ENCODE results near the gene MAP3K4.
"Not testable (repeated sequence)": the region's sequence is repeated elsewhere in the genome, so short reads cannot be mapped to it uniquely, and the experiment has no call there.

MAP3K4 gene

DNA sequence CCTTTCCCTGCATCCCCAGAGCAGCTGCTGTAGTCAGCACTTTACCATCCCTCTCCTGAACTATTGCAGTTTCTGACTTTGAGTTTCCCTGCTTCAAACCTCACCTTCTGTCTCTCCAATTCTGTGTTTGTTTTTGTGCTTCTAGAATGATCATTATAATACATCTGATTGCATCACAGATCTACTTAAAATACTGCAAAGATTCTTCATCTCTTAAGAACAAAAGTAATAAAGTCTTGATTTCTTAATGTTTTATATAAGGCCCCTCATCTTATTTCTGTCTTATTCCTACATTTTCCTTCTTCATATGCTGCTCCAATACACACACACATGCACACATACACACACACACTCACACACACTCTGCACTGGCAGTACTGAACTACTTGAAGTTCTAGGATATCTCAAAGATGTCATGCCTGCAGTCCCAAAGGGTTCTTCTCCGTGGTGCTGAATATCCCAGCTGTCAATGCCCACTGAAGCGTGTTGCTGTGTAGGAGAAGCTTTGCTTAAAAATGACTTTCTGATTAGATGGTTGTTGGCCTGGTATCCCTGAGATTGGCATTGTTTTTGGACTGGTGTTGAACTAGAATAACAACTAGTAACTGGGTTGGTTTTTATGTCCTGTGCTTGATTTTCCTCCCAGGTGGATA is 97.2 kb downstream of the MAP3K4 start:
- DNase-seq (ENCODE audit: low spot score) = no peak

DNA sequence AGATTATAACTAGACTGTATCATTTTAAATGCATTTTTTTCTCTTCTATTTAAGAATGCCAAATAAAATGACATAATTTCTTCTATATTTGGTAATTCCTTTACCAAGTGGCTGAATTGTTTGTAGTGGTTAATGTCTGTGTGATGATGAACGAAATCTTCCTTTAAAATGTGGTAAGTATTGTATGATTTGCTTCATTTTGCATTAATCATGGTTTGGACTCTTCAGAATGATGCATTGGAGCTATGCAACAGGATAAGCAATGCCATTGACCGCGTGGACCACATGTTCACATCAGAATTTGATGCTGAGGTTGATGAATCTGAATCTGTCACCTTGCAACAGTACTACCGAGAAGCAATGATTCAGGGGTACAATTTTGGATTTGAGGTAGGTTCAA is 99.6 kb downstream of the MAP3K4 start:
- DNase-seq (ENCODE audit: low spot score) = no peak

- DNase-seq (ENCODE audit: low spot score) = peak; percentile 21
These were observed 100.6 kb downstream of the MAP3K4 start for GRCh38 chr6:161091972-161092701.

DNA sequence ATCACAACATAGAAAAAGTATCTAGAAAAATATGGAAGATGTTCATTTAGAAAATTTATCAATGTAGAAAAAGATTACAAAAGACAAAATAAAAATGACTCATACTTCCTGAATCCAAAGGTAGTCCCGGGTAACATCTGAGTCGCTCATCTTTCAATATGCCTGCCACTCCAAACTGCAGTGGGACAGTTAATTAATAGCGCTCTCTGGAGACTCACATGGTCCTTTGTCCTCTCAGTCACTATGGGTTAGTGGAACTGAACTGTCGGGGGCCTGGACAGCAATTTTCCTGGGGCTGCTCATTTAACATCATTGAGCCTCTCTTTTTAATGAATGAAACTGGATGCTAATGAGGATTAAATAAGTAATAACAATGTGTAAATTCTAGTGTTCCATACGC is 103.4 kb downstream of the MAP3K4 start:
- no peak for DNase-seq (ENCODE audit: low spot score)

DNA sequence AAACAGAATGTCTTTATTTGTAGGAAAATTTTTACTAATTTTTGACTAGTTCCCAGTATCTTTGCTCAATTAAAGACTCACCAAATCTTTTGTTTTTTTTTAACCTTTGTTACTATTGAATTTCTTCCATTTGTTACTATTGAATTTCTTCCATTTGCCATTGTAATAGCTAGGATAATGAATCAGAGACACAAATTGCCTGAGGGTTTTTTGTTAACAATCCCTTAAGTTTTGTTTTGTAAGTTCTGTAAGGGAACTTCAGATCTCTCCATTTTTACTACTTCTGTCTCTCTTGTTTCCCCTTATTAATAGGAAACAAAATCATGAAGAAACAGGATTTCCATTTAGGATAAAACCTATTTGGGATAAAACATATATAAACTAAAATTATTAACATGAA is 104.3 kb downstream of the MAP3K4 start:
- no peak for DNase-seq (ENCODE audit: low spot score)

GRCh38 chr6:161100072-161100471 is 108.5 kb downstream of the MAP3K4 start:
- no peak for DNase-seq (ENCODE audit: low spot score)

DNA sequence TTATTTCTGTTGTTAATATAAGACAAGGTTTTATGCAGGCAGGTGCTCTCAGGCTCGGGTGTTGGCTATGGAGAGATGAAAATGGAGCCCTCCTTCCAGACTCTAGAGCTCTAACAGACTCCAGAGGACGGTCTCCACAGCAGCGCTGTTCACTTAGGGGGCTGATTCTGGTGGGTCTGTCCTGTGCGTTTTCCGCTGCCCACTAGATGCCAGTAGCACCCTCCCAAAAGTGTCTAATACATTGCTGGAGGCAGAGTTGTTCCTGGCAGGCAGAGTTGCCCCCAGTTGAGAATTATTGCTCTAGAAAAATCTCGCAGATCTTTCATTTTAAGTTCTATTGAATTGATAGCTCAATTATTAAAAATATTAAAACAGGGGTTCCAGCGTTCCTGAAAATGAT is 109.9 kb downstream of the MAP3K4 start:
- no peak for DNase-seq (ENCODE audit: low spot score)

DNA sequence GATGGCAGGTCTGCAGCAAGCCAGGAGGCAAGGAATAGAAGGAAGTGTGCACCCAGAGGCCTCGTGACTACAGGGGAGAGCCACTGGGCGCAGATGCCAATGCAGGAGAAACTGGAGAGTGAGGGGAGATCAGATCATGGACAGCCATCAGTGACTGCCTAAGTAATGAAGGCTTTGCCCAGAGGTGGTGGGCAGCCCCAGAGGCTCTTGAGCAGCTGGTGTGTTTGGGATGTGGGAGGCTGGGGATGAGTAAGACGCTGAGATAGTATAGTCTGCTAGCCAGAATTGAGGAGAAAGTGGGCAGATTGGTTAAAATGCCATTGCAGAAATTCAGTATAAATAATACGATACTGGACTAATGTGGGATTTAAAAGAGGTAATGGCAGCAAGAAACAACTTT is 111.9 kb downstream of the MAP3K4 start:
- DNase-seq (ENCODE audit: low spot score) = no peak

- no peak for DNase-seq (ENCODE audit: low spot score)
These were observed 113.4 kb downstream of the MAP3K4 start for GRCh38 chr6:161104966-161105365.

DNA sequence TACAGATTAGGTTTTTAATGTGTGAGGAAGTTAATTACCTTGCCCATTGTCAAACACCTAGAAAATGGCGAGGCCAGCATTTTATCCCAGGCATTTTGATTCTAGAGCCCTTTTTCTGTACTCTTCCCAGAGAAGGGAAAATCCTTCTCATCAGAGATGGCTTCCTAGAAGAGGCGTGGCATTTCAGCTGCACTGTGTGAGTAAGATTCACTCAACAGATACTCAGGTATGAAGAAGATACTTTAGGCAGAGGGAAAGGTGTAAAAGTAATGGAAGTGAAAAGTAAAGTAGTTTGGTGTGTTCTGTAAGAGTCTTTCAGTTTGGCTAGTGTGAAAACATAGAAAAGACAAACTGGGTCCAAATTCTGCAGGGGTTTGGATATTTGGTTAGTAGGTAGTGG is 113.8 kb downstream of the MAP3K4 start:
- no peak for DNase-seq (ENCODE audit: low spot score)

GRCh38 chr6:161107779-161108730 is 116.5 kb downstream of the MAP3K4 start:
- no peak for DNase-seq (ENCODE audit: low spot score)

GRCh38 chr6:161108916-161109315 is 117.3 kb downstream of the MAP3K4 start:
- DNase-seq (ENCODE audit: low spot score) = no peak

DNA sequence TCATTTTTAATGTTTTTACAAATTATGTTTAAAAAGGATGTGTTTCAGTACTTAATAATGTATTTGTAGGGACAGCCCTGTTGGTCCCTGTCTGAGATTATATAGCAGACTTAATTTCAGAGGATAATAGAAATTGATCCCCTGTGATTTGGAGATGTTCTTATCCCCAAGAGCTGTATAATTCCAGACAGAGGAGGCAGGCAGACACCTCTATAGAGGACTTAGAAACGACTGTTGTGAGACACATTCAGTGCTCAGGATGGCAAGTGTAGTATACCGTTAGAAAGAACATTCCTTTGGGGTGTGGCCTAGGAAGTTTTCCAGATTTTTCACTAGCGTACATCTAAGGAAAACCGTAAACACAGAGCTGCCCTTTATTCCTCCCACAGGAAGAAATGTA is 117.8 kb downstream of the MAP3K4 start:
- no peak for DNase-seq (ENCODE audit: low spot score)

- no peak for DNase-seq (ENCODE audit: low spot score)
These were observed 118.6 kb downstream of the MAP3K4 start for GRCh38 chr6:161110028-161110779.

DNA sequence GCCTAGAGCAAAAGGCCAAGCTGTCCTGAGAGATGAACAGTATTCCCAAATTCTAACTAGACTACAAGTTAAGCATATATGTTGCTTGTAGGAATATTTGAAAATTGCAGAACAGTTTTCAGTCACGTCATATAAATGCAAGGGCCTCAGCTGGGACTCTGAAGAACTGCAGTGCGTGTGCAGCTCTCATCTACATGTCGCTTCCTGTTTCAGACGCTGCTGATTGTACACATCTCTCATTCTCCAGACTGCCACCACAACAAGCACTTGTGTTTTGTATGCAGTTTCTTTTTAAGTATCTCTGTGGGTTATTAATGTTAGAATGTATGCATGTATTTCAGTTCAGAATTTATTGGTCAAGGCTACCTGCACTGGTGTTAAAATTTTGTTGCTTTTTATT is 119.7 kb downstream of the MAP3K4 start:
- no peak for DNase-seq (ENCODE audit: low spot score)

GRCh38 chr6:161115468-161115867 is 123.9 kb downstream of the MAP3K4 start:
- DNase-seq (ENCODE audit: low spot score) = no peak

- no peak for DNase-seq (ENCODE audit: low spot score)
These were observed 125.0 kb downstream of the MAP3K4 start for GRCh38 chr6:161116554-161116953.

GRCh38 chr6:161117308-161117707 is 125.7 kb downstream of the MAP3K4 start:
- DNase-seq (ENCODE audit: low spot score) = no peak

DNA sequence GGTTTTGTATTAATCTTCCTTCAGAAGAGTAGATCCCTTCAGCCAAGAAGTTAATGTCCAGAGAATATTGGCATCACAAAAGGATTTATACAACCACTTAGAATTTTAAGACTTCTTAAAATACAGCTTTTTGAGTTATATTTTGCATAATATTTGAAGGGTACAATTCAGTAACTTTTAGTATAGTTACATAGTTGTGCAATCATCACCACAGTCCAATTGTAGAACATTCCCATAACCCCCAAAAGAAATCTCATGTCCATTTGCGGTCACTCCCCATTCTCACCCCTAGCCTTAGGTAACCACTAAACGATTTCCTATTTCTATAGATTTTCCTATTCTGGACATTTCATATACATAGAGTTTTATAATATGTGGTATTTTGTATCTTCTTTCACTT is 126.4 kb downstream of the MAP3K4 start:
- DNase-seq (ENCODE audit: low spot score) = no peak

- not testable (repeated sequence) for DNase-seq (ENCODE audit: low spot score)
These were observed 131.8 kb downstream of the MAP3K4 start for GRCh38 chr6:161123319-161123718.

DNA sequence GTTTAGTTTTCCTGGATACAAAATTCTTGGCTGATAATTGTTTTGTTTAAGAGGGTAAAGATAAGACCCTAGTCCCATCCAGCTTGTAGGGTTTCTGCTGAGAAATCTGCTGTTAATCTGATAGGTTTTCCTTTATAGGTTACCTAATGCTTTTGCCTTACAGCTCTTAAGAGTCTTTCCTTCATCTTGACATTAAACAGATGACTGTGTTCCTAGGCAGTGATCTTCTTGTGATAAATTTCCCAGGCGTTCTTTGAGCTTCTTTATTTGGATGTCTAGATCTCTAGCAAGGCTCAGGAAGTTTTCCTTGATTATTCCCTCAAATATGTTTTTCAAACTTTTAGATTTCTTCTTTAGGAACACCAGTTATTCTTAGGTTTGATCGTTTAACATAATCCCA is 134.0 kb downstream of the MAP3K4 start:
- no peak for DNase-seq (ENCODE audit: low spot score)
